ENCODE data around the gene UTP25.

The UTP25 gene

DNA sequence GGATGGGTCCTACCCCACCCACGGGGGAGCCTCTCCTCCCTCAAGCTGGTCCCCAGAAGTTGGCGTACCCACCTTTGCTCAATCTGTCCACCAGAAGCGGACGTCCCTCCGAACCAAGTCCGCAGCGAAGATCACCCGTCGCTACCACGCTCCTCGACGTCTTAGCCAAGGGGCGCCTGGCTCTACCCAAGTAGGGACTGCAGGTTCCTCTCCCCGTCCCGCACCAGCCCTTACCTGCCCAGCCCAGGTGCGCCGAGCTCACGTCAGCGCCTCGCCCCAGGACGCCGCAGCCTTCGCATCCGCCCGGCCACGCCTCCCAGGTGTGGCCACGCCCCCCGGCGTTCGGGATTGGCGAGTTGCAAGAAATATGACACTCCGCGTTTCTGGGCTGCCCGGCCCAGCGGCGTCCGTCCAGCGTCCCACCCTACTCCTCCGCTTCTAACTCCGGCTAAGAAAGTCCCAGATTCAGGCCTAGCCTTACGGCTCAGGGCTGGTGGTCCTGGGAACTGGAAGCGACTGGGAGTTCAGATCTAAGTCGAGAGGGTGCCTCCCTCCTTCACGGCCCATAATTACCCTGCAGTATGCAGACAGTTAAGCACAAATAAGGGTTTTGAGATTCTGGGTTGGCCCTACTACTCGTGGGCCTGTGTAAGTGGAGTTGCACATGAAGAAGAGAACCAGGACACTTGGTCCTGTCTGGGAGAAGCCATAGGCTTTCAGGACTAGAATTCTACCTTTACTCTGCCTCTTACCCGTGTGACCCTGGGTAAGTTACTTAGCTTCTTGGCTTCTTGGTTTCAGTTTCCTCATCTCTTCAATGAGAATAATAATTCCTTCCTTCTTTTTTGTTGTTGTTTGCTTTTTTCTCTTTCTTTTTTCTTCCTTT, 21.7 kb upstream of the UTP25 start, which contains the start of gene IRF6:
IRF6 (minus strand) TSS at position 268 of the 886 bp plus-strand sequence. CDS start 4,729 bp downstream, outside the sequence.
- DNase-seq (ENCODE audit: low spot score): peak; percentile 17

GRCh38 chr1:209807509-209807908, 20.3 kb upstream of the UTP25 start:
- DNase-seq (ENCODE audit: low spot score): no peak

- DNase-seq (ENCODE audit: low spot score): no peak
These were observed 19.7 kb upstream of the UTP25 start for GRCh38 chr1:209808059-209808581.

DNA sequence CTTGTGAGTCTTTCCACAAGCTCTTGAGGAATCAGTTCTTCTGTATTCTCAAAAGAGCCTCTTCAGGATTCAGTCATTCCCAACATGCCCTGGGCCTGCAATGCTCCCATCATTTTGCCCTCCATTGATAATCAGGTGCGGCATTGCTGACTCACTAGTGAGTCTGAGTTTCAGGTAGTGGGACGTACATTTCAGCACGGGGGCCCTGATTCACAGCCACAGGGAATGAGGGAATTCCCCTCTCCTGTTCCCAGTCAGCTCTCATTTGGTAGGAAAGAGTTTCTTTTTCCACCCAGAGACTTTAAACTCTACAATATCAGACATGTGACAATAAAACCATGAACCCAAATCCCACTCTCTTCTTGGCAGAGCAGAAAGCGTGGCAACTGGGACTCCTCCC, 18.2 kb upstream of the UTP25 start:
- no peak for DNase-seq (ENCODE audit: low spot score)

DNA sequence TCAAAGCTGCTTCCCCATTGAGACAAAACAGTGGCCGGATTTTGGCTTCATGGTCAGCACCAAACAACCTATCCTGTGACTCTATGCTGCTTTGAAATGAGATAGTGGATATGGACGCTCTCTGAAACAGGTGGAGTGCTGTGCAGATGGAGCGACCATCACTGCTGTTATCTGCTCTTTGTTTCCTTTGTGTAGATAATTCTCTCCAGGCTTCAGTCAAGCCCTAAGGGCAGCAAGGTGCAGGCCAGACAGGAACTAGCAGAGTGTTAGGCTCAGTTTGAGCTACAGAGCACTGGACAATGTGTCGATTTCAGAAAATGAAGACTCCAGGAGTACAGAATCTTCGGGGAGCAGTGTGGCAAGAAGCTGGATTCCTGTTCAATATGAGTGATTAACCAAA, 17.0 kb upstream of the UTP25 start:
- DNase-seq (ENCODE audit: low spot score): no peak

DNA sequence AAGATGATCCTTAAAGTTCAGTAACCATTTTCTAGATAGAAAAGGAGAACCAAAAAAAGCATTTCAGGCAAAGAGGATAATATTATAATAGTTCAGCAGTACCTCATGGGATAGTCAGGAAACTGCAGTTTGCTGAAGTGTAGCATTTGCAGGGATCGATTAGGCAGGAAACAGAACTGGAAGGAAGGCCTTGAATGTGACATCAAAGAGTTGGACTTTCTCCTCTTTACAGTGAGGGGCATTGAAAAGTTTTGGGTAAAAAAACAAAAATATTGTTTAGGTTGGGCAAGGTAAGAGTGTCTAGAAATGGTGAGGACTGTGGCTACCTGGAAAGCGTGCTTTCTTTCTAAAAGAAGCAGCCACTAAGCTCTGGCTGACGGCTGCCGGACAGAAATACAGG, 13.9 kb upstream of the UTP25 start:
- DNase-seq (ENCODE audit: low spot score): no peak

GRCh38 chr1:209815490-209815889, 12.3 kb upstream of the UTP25 start:
- DNase-seq (ENCODE audit: low spot score): no peak

GRCh38 chr1:209815931-209816341, 11.8 kb upstream of the UTP25 start:
- no peak for DNase-seq (ENCODE audit: low spot score)

DNA sequence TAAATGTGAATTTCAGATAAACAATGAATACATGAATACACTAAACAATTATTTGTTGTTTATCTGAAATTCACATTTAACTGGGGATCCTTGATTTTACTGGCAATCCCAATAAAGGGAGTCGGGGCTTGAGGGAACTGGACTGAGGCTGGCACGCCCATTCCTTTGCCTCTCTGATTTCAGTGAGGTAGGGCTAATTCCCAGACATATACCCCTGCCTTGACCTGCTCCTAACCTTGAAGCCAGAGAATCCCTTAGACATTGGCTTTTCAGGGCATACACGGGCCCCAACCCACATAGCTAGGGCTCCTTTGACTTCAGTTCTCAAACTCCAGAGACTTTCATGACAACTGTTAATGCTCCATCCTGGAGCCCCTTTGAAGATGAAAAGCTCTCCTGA, 10.8 kb upstream of the UTP25 start:
- no peak for DNase-seq (ENCODE audit: low spot score)

- no peak for DNase-seq (ENCODE audit: low spot score)
These were observed 10.1 kb upstream of the UTP25 start for GRCh38 chr1:209817691-209818090.

DNA sequence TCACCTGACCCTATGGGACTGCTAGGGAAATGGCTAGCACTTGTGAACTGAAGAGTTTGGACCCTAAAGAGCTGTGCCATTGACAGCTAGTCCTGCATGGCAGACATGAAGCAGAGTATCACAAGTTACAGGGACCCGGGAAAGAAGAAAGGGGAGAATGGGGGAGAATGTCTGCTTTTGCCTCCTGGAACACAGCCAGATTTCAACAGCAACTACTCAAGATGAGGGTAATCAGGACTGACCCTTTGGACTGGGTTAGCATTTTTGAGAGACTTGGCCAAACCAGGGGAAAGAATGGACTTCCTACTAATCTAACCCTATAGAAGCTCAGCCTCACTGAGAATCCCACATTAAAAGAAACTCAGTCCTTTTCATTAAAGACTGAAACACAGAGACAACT, 8.7 kb upstream of the UTP25 start:
- no peak for DNase-seq (ENCODE audit: low spot score)

DNA sequence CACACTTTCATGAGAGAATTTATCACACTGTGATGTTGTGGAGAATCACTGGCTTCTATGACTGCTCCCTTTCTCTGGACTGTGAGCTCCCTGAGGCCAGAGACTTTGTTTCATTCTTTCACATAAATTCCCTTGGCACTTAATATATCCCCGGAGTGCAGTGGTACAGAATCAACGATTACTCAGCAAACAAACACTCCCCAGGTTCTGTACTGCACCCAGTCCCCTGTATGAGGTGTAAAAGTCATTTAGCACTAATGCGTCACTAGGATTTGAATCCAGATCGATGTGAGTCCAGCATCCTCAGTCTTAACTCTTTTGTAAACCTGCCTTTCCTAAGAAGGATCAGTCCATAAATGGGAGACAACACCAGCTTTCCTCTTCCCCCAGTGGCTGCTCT, 6.8 kb upstream of the UTP25 start:
- DNase-seq (ENCODE audit: low spot score): no peak

DNA sequence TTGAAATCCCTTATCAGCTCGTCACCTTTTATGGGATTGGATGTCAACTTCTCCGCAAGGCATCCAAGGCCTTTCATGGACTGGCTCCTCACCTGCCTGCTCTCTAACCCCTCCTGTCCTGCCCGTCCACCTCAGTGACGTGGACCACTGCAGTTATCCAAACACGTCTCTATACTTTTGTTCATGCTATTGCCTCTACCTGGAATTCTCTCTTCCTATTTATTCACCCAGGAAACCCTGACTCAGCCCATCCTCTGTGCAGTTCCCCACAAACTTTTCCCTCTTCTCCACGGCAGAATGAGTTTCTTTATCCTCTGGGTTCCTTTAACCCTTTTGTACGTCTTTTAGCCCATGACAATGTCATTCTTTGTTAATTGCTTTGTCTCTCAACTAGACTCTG, 5.1 kb upstream of the UTP25 start:
- DNase-seq (ENCODE audit: low spot score): no peak

GRCh38 chr1:209823143-209824041, 4.4 kb upstream of the UTP25 start:
- DNase-seq (ENCODE audit: low spot score): peak; percentile 67

DNA sequence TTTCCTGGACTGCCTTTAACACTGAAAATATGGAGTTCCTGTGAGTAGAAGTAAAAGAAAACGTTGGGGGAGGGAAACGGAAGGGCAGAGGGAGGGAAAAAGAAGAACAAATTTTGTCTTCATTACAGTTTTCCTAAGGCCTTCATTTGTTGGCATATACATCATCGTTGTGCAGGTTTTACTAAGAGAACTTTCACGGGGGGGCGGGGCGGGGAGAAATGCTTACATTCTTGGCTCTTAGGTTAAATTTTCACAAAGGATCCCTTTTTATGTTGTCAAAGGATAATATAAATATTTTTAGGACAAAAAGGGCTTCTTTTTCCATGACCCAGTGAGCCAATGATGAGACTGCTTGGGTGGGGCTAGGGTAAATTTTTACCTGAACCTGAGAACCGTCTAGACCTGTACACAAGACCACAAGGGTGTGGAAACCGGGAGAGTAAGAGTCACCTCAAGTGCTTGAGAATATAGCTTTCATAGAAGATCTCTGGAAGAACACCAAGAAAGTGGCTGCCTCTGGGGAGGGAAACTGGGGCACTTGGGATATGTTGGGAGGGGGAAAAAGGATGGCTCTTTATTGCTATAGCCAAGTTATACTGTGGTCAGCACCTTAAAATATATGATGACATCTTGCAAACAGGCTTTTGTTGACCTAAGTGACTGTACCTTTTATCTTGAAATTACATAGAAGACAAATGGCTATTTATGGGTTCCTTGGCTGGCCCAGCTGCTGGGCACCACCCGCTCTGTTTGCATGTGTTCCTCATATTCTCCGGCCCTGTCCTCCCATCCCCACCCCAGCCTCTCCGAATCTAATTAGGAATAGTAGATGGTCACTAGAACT, 2.0 kb upstream of the UTP25 start:
- DNase-seq (ENCODE audit: low spot score): no peak

DNA sequence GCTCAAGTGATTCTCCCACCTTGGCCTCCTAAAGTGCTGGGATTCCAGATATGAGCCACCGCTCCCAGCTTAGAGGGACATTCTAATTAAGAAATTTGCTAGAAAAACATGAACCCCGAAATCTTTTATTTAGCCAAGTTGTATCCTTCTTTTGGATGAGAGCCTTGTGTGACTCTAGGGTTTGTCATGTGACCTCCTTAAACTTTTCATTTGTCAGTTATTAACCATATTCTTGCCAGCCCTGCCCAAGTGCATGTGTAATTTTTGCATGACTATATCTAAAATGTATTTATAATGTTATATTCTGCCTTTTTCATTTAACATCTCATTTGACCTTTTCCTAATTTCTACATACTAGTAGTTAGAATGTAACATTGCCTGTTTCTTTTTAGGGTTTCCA, 1.9 kb downstream of the UTP25 start:
- no peak for DNase-seq (ENCODE audit: low spot score)

- DNase-seq (ENCODE audit: low spot score): no peak
These were observed 3.0 kb downstream of the UTP25 start for GRCh38 chr1:209830722-209831121.

DNA sequence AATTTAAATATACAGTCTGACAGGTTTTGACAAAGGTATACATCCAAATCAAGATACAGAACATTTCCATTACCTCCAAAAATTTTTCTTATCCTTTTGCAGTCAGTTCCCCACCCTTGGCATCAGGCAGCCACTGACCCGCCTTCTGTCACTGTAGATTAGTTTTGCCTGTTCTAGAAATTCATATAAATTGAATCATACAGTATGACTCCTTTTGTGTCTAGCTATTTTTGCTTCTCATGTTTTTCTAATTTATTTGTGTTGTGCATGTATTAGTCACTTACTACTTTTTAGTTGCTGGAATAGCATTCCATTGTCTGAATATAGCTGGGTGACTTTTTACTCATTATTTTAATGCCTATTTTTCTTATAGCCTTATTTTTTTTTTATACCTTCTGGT, 3.8 kb downstream of the UTP25 start:
- no peak for DNase-seq (ENCODE audit: low spot score)

GRCh38 chr1:209835782-209836298, 8.1 kb downstream of the UTP25 start:
- DNase-seq (ENCODE audit: low spot score): no peak

DNA sequence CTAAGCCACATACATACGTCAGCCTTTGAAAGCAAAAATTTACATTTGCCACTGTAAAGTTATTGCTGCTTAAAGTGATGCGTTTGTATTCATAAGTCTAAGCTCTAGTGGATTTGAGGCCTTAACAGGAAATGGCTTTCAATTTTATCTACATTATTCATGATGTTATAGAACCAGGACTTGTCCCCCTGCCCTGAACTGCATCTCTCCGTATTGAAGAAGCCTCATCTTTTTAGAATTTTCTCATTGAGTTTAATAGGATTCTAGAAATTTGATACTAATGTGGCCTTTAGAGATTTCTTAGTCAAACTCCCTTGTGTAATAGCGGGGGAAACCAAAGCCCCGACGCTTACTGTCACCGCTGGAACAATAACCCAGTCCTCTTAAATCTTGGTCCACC, 9.9 kb downstream of the UTP25 start:
- no peak for DNase-seq (ENCODE audit: low spot score)

GRCh38 chr1:209838537-209838936, 10.8 kb downstream of the UTP25 start:
- no peak for DNase-seq (ENCODE audit: low spot score)
